PC-3 (cell line): Measurements from ENCODE around the gene SAMHD1. TPM values are rescaled to one million over a fixed set of nuclear protein-coding genes. Genes with fewer than 3 reads are reported as not detected.

Experiments used
- ATAC-seq: fragments of 200-7000 bp; cut with Tn5 transposase; 2 replicates; pipeline ENCODE4 v1.9.1; 2020; ENCODE audit warnings: mild to moderate bottlenecking, moderate library complexity
- BruUV-seq: library from RNA; stranded (reverse); fragments of 400-500 nt; replicated peaks from 2 replicates; lab custom pipeline; 2021; lab: Mats Ljungman, UMichigan
- CTCF ChIA-PET: fragments of 300-600 bp; sonication (Branson Sonifier 250); formaldehyde crosslinking; loops from one replicate; lab custom pipeline; 2022; ENCODE audit warnings: antibody characterized with exemption; lab: Charles Lee
- POLR2A ChIA-PET: fragments of 300-600 bp; sonication (Branson Sonifier 250); formaldehyde crosslinking; loops from one replicate; lab custom pipeline; 2022; ENCODE audit warnings: antibody characterized with exemption; ENCODE audit not compliant: unreplicated experiment; lab: Charles Lee
- DNase-seq: peaks from one replicate; pipeline ENCODE4 v3.0.0-alpha.2; 2015
- H2AFZ ChIP-seq: fragments of 300-600 bp; sonication (generic); 2 replicates; pipeline ENCODE4 v1.6.0; 2016; ENCODE audit warnings: antibody characterized with exemption, low read length
- H3F3A ChIP-seq: fragments of 300-600 bp; sonication (generic); one replicate; pipeline ENCODE4 v1.6.0; 2017; ENCODE audit warnings: antibody characterized with exemption, low read length, control low read depth, mild to moderate bottlenecking; ENCODE audit not compliant: unreplicated experiment
- H3K27ac ChIP-seq: fragments of 300-600 bp; sonication (generic); 2 replicates; pipeline ENCODE4 v1.5.1; 2016; ENCODE audit warnings: mild to moderate bottlenecking, low read length
- H3K27me3 ChIP-seq: fragments of 300-600 bp; sonication (generic); 2 replicates; pipeline ENCODE4 v1.6.1; 2016; ENCODE audit warnings: low read length, mixed read lengths
- H3K36me3 ChIP-seq: fragments of 300-600 bp; sonication (generic); 2 replicates; pipeline ENCODE4 v1.6.1; 2016; ENCODE audit warnings: low read depth, mixed run types, low read length, mixed read lengths
- H3K4me1 ChIP-seq: fragments of 300-600 bp; sonication (generic); 2 replicates; pipeline ENCODE4 v1.5.1; 2016; ENCODE audit warnings: low read length; ENCODE audit not compliant: insufficient read depth
- H3K4me2 ChIP-seq: fragments of 300-600 bp; sonication (generic); 2 replicates; pipeline ENCODE4 v1.6.0; 2016; ENCODE audit warnings: low read length
- H3K4me3 ChIP-seq: fragments of 300-600 bp; sonication (generic); 2 replicates; pipeline ENCODE4 v1.5.1; 2016; ENCODE audit warnings: mild to moderate bottlenecking, low read length, mixed read lengths
- H3K79me2 ChIP-seq: fragments of 300-600 bp; sonication (generic); 2 replicates; pipeline ENCODE4 v1.6.1; 2017; ENCODE audit warnings: low read length, mixed read lengths
- H3K9ac ChIP-seq: fragments of 300-600 bp; sonication (generic); 2 replicates; pipeline ENCODE4 v1.6.0; 2016; ENCODE audit warnings: mild to moderate bottlenecking, low read length
- H3K9me2 ChIP-seq: fragments of 300-600 bp; sonication (generic); replicated peaks from 2 replicates; pipeline ENCODE4 v1.6.1; 2016; ENCODE audit warnings: mixed run types, low read length, mixed read lengths
- H3K9me3 ChIP-seq: fragments of 300-600 bp; sonication (generic); 2 replicates; pipeline ENCODE4 v1.6.1; 2016; ENCODE audit warnings: low read length, mixed read lengths
- H4K20me1 ChIP-seq: fragments of 300-600 bp; sonication (generic); 2 replicates; pipeline ENCODE4 v1.6.1; 2016; ENCODE audit warnings: low read length, mixed read lengths
- EZH2 ChIP-seq: fragments of 300-600 bp; sonication (generic); IDR thresholded peaks from one replicate; pipeline ENCODE4 v1.6.1; 2017; ENCODE audit warnings: antibody characterized with exemption, mild to moderate bottlenecking, low read length; ENCODE audit not compliant: unreplicated experiment
- EZH2phosphoT487 ChIP-seq: fragments of 300-600 bp; sonication (generic); IDR thresholded peaks from 2 replicates; pipeline ENCODE4 v1.6.1; 2018; ENCODE audit warnings: mild to moderate bottlenecking, antibody characterized with exemption, low read length, borderline replicate concordance
- intact Hi-C: fragments of 100-400 bp; cut with micrococcal nuclease; formaldehyde crosslinking; loops from 2 replicates; pipeline ENCODE4 v1.9.0; 2023
- total RNA-seq: library from RNA; depleted of rRNA; stranded (reverse); fragments of >200 nt; gene quantifications from 2 replicates; pipeline ENCODE4 v1.2.3, GENCODE V29; 2014
- TF ChIP-seq, protein P1 (sequence below): fragments of 300-600 bp; sonication (generic); conservative IDR thresholded peaks from 2 replicates; pipeline ENCODE4 v1.5.1; 2017; ENCODE audit warnings: antibody characterized with exemption, low read depth, mild to moderate bottlenecking, low read length

Gene SAMHD1
- total RNA-seq, 1 experiment from 2014 or later, result 24.2 TPM

DNA sequence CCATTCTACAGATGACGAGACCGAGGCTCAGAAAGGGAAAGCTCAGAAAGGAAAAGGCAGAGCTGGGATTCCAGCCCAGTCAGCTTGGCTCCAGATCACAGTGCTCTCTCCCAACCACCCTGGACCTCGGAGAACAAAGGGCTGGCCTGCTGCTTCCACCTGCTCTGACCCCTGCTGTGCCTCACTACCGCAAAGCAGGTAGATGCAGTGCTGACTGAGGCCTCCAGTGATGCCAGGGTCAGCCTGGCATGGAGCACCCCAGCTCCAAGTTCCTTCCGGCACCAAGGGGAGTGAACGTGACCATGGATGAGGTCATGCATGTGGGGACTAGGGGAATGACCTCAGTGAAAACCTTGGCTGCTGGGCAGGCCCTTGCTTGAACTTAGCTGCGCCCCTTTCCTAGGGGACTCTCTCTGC, 96.3 kb downstream of the SAMHD1 start:
- DNase-seq (no peak), ATAC-seq (no peak)
- Histone ChIP-seq H3F3A (no peaks in the 10 kb centered on the region), H3K79me2 (peaks cover 94% of the 10 kb centered on the region), H3K27ac (no peak overlapping the region), H3K9me2 (no peaks in the 10 kb centered on the region), H2AFZ (no peak overlapping the region), H3K27me3 (no peaks in the 10 kb centered on the region), H3K4me3 (no peak overlapping the region), H3K9me3 (no peaks in the 10 kb centered on the region), H3K4me2 (no peak overlapping the region), H3K36me3 (0 out of 2 replicates have a peak, but pooled peaks cover 3% of the 10 kb centered on the region), H3K9ac (no peak overlapping the region), H4K20me1 (peaks cover 15% of the 10 kb centered on the region; the same call in 1 of the 2 replicates), H3K4me1 (peaks cover 18% of the 10 kb centered on the region)
- intact Hi-C loops, result no loop called here
- TF ChIP-seq EZH2, result no peak
- no peak for TF ChIP-seq EZH2phosphoT487
- TF ChIP-seq, protein P1, sequence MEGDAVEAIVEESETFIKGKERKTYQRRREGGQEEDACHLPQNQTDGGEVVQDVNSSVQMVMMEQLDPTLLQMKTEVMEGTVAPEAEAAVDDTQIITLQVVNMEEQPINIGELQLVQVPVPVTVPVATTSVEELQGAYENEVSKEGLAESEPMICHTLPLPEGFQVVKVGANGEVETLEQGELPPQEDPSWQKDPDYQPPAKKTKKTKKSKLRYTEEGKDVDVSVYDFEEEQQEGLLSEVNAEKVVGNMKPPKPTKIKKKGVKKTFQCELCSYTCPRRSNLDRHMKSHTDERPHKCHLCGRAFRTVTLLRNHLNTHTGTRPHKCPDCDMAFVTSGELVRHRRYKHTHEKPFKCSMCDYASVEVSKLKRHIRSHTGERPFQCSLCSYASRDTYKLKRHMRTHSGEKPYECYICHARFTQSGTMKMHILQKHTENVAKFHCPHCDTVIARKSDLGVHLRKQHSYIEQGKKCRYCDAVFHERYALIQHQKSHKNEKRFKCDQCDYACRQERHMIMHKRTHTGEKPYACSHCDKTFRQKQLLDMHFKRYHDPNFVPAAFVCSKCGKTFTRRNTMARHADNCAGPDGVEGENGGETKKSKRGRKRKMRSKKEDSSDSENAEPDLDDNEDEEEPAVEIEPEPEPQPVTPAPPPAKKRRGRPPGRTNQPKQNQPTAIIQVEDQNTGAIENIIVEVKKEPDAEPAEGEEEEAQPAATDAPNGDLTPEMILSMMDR, result no peak
- BruUV-seq, result no TSS peak
- POLR2A ChIA-PET, result no interaction called here
- CTCF ChIA-PET, result interaction anchor here (0.6 kb wide), 1 partner anchor 19 kb away, joined by 3 read pairs; no protein-coding TSS in a partner anchor

DNA sequence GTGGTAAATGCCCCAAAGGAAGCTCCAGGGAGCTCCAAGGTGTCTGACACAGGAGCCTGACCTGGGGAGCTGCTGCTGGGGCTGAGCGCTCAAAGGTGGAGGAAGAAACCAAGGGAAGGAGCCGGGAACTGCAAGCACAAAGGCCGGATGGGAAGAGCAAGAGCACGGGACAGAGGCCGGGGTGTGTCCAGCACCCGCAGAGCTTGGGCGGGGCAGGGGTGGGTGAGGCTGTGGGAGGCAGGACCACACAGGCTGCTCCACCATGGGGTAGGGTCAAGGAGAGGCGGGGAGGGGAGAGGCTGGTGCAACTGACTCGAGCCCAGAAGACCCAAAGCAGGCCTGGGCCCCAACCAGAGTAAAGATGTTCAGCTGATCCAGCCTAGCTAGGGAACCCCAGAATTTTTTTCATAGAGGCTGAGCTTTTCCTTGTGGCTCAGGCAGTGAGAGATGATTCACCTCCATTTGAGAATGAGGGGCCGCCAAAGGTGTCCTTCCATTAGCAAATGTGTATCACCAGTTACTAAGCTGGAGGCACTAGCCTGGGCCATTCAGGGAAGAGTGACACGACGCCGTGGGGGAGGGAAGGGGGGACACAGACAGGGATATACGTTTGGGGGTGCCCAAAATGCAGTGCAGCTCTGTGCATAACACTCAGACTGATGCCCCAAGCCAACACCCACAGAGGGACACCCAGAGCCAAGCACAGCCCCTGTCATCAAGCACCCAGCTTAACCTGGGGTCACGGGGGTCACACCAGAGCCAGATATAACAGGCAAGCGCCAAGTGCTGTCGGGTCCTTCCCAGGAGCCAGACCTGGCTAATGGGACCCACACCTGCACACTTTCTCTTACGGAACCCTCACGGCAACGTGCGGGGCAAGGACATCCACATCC, 96.9 kb downstream of the SAMHD1 start:
- H3F3A ChIP-seq, result no peaks in the 10 kb centered on the region
- peaks cover 15% of the 10 kb centered on the region; the same call in 1 of the 2 replicates for H4K20me1 ChIP-seq
- ChIA-PET CTCF (interaction anchor here (0.7 kb wide), 1 partner anchor 381 kb away, joined by 5 read pairs; no protein-coding TSS in a partner anchor), POLR2A (no interaction called here)
- no TSS peak for BruUV-seq
- H3K27ac ChIP-seq, result no peak overlapping the region
- TF ChIP-seq, protein P1, result no peak
- no peak for TF ChIP-seq EZH2
- TF ChIP-seq EZH2phosphoT487, result no peak
- intact Hi-C loops, result no loop called here
- 0 out of 2 replicates have a peak, but pooled peaks cover 3% of the 10 kb centered on the region for H3K36me3 ChIP-seq
- H3K4me2 ChIP-seq, result no peak overlapping the region
- peaks cover 17% of the 10 kb centered on the region for H3K4me1 ChIP-seq
- no peak overlapping the region for H2AFZ ChIP-seq
- DNase-seq (no peak), ATAC-seq (no peak; the same call in 1 of the 2 replicates)
- H3K9me2 ChIP-seq, result no peaks in the 10 kb centered on the region
- H3K9ac ChIP-seq, result no peak overlapping the region
- no peaks in the 10 kb centered on the region for H3K27me3 ChIP-seq
- peaks cover 94% of the 10 kb centered on the region for H3K79me2 ChIP-seq
- no peak overlapping the region for H3K4me3 ChIP-seq
- no peaks in the 10 kb centered on the region for H3K9me3 ChIP-seq

DNA sequence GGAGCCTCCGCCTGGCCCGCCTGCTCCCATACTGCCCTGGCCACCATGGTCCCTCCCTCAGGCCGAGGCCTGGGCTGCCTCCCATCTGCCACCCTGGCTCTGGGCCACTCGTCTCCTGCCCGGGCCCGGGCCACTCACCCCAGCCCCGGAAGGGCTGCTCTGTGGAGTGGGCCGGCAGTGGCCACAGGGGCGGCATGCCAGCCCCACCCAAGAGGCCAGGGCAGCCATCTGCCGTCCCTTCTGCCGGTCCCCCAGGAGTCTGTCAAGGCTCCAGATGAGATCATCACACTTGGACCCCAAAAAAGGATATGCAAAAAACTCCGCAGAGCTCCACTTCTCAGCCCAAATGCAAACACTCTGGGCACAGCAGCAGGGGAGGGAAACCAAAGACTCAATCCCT, 99.3 kb downstream of the SAMHD1 start:
- intact Hi-C loops, result no loop called here
- H4K20me1 ChIP-seq, result peaks cover 14% of the 10 kb centered on the region; the same call in 1 of the 2 replicates
- BruUV-seq, result no TSS peak
- peaks cover 92% of the 10 kb centered on the region for H3K79me2 ChIP-seq
- H3F3A ChIP-seq, result no peaks in the 10 kb centered on the region
- no peak overlapping the region for H3K9ac ChIP-seq
- H3K4me3 ChIP-seq, result no peak overlapping the region
- no peaks in the 10 kb centered on the region for H3K36me3 ChIP-seq
- no peaks in the 10 kb centered on the region for H3K9me2 ChIP-seq
- TF ChIP-seq EZH2 (no peak), EZH2phosphoT487 (no peak)
- TF ChIP-seq, protein P1, result no peak
- ATAC-seq (no peak), DNase-seq (no peak)
- H3K27me3 ChIP-seq, result no peaks in the 10 kb centered on the region
- no peak overlapping the region for H3K27ac ChIP-seq
- ChIA-PET CTCF (no interaction called here), POLR2A (no interaction called here)
- H2AFZ ChIP-seq, result no peak overlapping the region
- no peak overlapping the region for H3K4me2 ChIP-seq
- H3K9me3 ChIP-seq, result no peaks in the 10 kb centered on the region
- peaks cover 18% of the 10 kb centered on the region for H3K4me1 ChIP-seq
